K562 (cell line): ENCODE measurements around the gene ZDHHC19. TPM values are rescaled to one million over a fixed set of nuclear protein-coding genes. Genes with fewer than 3 reads are reported as not detected.
A peak's percentile ranks its signal among the peaks of the same experiment; 100 is the strongest.

Source experiments
- ATAC-seq: fragments of 200-7000 bp; cut with Tn5 transposase; 3 replicates; pipeline ENCODE4 v1.9.1; 2020; ENCODE audit warnings: moderate library complexity
- BruUV-seq: library from RNA; stranded (reverse); fragments of 400-500 nt; replicated peaks from 2 replicates; lab custom pipeline; 2021; lab: Mats Ljungman, UMichigan
- CTCF ChIA-PET: fragments of 300-600 bp; formaldehyde crosslinking; extraction: SDS; loops from one replicate; lab custom pipeline; 2021; ENCODE audit warnings: low intra/inter-chr PET ratio; lab: Yijun Ruan, JAX
- POLR2A ChIA-PET: fragments of 300-600, 350-650 bp; sonication (Branson Sonifier 250); formaldehyde crosslinking; extraction: SDS; loops from one replicate; lab custom pipeline; 2021; ENCODE audit warnings: antibody characterized with exemption, inconsistent platforms; lab: Yijun Ruan, JAX
- DNase-seq, 4 experiments: peaks; one replicate each; pipeline versions ENCODE4 v3.0.0 to v3.0.0-alpha.2; 2011 to 2018; ENCODE audit warnings: low spot score in 3 of 4, mixed read lengths in 3 of 4; ENCODE audit errors: extremely low read depth in 1 of 4
- FAIRE-seq: peaks from 2 replicates; lab custom pipeline; 2011; peaks lifted over from hg19 to GRCh38; lab: Jason Lieb, UNC
- H2AFZ ChIP-seq: 2 replicates; pipeline ENCODE4 v1.6.0; 2011; ENCODE audit warnings: low read depth, low read length, control low read depth, inconsistent platforms
- H3K27ac ChIP-seq: fragments of 200-600 bp; 3 replicates; pipeline ENCODE4 v1.8.0; 2011; ENCODE audit warnings: low read depth, mild to moderate bottlenecking, control low read depth, inconsistent platforms, low read length, moderate library complexity, mixed read lengths; ENCODE audit errors: extremely low read depth
- H3K27me3 ChIP-seq, 2 experiments: fragments of 300-600 bp in 1 of 2; 2 replicates in 1 of 2; 3 replicates in 1 of 2; pipeline versions ENCODE4 v1.6.0 to v1.8.0; 2011; ENCODE audit warnings: inconsistent platforms in 2 of 2, low read length in 2 of 2, mild to moderate bottlenecking in 1 of 2, mixed read lengths in 1 of 2, moderate library complexity in 1 of 2; ENCODE audit not compliant: control insufficient read depth in 2 of 2, insufficient read depth in 2 of 2
- H3K36me3 ChIP-seq: fragments of 300-600 bp; 3 replicates; pipeline ENCODE4 v1.8.0; 2011; ENCODE audit warnings: mild to moderate bottlenecking, low read length, inconsistent platforms; ENCODE audit not compliant: control insufficient read depth, insufficient read depth
- H3K4me1 ChIP-seq, 2 experiments: fragments of 200-600 bp in 1 of 2; replicated peaks in 1 of 2; 2 replicates in 1 of 2; 3 replicates in 1 of 2; pipeline versions ENCODE4 v1.5.1 to v1.8.0; 2011; ENCODE audit warnings: inconsistent platforms in 2 of 2, low read length in 2 of 2, mild to moderate bottlenecking in 1 of 2, mixed read lengths in 1 of 2, moderate library complexity in 1 of 2; ENCODE audit not compliant: control insufficient read depth in 2 of 2, insufficient read depth in 2 of 2
- H3K4me2 ChIP-seq: 2 replicates; pipeline ENCODE4 v1.6.1; 2011; ENCODE audit warnings: low read length, control low read depth, inconsistent platforms, mixed read lengths; ENCODE audit not compliant: insufficient read depth
- H3K4me3 ChIP-seq: fragments of 200-600 bp; sonication (generic), shearing (Covaris generic); 2 replicates; pipeline ENCODE4 v1.5.1; 2016; ENCODE audit warnings: control low read depth, inconsistent platforms
- H3K79me2 ChIP-seq: fragments of 200-600 bp; 3 replicates; pipeline ENCODE4 v1.8.0; 2011; ENCODE audit warnings: low read length, inconsistent platforms; ENCODE audit not compliant: control insufficient read depth, insufficient read depth
- H3K9ac ChIP-seq, 2 experiments: 2 replicates each; pipeline versions ENCODE4 v1.6.0 to v1.6.1; 2011; ENCODE audit warnings: low read depth in 2 of 2, low read length in 2 of 2, control low read depth in 1 of 2, inconsistent platforms in 1 of 2, mild to moderate bottlenecking in 1 of 2, mixed read lengths in 1 of 2; ENCODE audit not compliant: insufficient read depth in 1 of 2
- H3K9me1 ChIP-seq: one replicate; pipeline ENCODE4 v1.6.0; 2011; ENCODE audit warnings: inconsistent platforms, mild to moderate bottlenecking, low read length, moderate library complexity; ENCODE audit not compliant: control insufficient read depth, insufficient read depth
- H3K9me3 ChIP-seq: replicated peaks from 2 replicates; pipeline ENCODE4 v1.5.1; 2011; ENCODE audit warnings: low read depth, low read length, inconsistent platforms; ENCODE audit not compliant: control insufficient read depth, insufficient read depth
- H4K20me1 ChIP-seq: replicated peaks from 2 replicates; pipeline ENCODE4 v1.6.1; 2011; ENCODE audit warnings: low read length, inconsistent platforms, mixed read lengths; ENCODE audit not compliant: control insufficient read depth, insufficient read depth
- BRCA1 ChIP-seq, 2 experiments: fragments of 450-650 bp in 1 of 2; sonication (generic) in 1 of 2; formaldehyde crosslinking in 1 of 2; IDR thresholded peaks; 2 replicates each; pipeline versions ENCODE4 v1.5.0 to v1.6.1; 2017 to 2020; ENCODE audit warnings: mild to moderate bottlenecking in 1 of 2, missing genetic modification reagents in 1 of 2
- BRD9 ChIP-seq: fragments of 450-650 bp; IDR thresholded peaks from 2 replicates; pipeline ENCODE4 v1.6.1; 2018; ENCODE audit warnings: low read depth; ENCODE audit not compliant: partially characterized antibody
- CC2D1A ChIP-seq: fragments of 450-650 bp; IDR thresholded peaks from 2 replicates; pipeline ENCODE4 v1.6.1; 2017; ENCODE audit warnings: mild to moderate bottlenecking
- CHCHD3 ChIP-seq: fragments of 250-450 bp; sonication (Bioruptor Pico); IDR thresholded peaks from 2 replicates; pipeline ENCODE4 v2.1.2; 2022; ENCODE audit warnings: mild to moderate bottlenecking
- DIDO1 ChIP-seq: fragments of 450-650 bp; IDR thresholded peaks from 2 replicates; pipeline ENCODE4 v1.6.1; 2016; ENCODE audit warnings: low read depth, missing biosample characterization, missing genetic modification characterization
- ESRRA ChIP-seq: fragments of 450-650 bp; IDR thresholded peaks from 2 replicates; pipeline ENCODE4 v1.6.1; 2014; ENCODE audit warnings: low read depth, mild to moderate bottlenecking, moderate library complexity, borderline replicate concordance
- KLF10 ChIP-seq: fragments of 250-450 bp; sonication (Bioruptor Pico); IDR thresholded peaks from 2 replicates; pipeline ENCODE4 v1.6.1; 2021; ENCODE audit warnings: matching md5 sums
- MXI1 ChIP-seq: IDR thresholded peaks from 2 replicates; pipeline ENCODE4 v1.6.1; 2011; ENCODE audit warnings: low read depth, mild to moderate bottlenecking, improper control_type of control experiment, low read length
- TBL1XR1 ChIP-seq, 2 experiments: IDR thresholded peaks; 2 replicates each; pipeline ENCODE4 v1.6.1; 2012; ENCODE audit warnings: improper control_type of control experiment in 2 of 2, low read length in 2 of 2, mild to moderate bottlenecking in 1 of 2
- TEAD2 ChIP-seq: fragments of 450-650 bp; IDR thresholded peaks from 2 replicates; pipeline ENCODE4 v1.6.1; 2016; ENCODE audit warnings: missing genetic modification characterization, control low read depth, missing compliant biosample characterization
- TSC22D4 ChIP-seq: fragments of 450-650 bp; IDR thresholded peaks from 2 replicates; pipeline ENCODE4 v1.6.1; 2016; ENCODE audit warnings: missing genetic modification characterization, missing biosample characterization, control low read depth
- XRCC3 ChIP-seq: fragments of 450-650 bp; IDR thresholded peaks from 2 replicates; pipeline ENCODE4 v1.6.1; 2017; ENCODE audit warnings: mild to moderate bottlenecking, moderate library complexity
- ZKSCAN3 ChIP-seq: fragments of 250-450 bp; sonication (Bioruptor Pico); IDR thresholded peaks from 2 replicates; pipeline ENCODE4 v1.4.0; 2020
- ZNF184 ChIP-seq: sonication (generic); formaldehyde crosslinking; IDR thresholded peaks from 2 replicates; pipeline ENCODE4 v1.5.0; 2020; ENCODE audit warnings: missing genetic modification reagents
- WGBS: fragments of 100-300 bp; shearing (Covaris generic); methylation state at CpG from one replicate; pipeline ENCODE4 v1.1.6; 2016; ENCODE audit warnings: low coverage, mixed read lengths; ENCODE audit not compliant: insufficient coverage; ENCODE audit errors: missing lambda C conversion rate; 5-methylcytosine and 5-hydroxymethylcytosine counted together
- in situ Hi-C: fragments of 300-500 bp; cut with MboI; formaldehyde crosslinking; loops from 4 replicates; pipeline ENCODE4 v1.15.0; 2018; ENCODE audit warnings: inconsistent platforms, mixed read lengths
- intact Hi-C: fragments of 100-400 bp; cut with micrococcal nuclease; formaldehyde crosslinking; loops from 2 replicates; pipeline ENCODE4 v1.14.2; 2022
- polyA plus RNA-seq, 8 experiments: library from polyadenylated mRNA; depleted of rRNA in 4 of 8; stranded (reverse) in 5 of 8; unstranded in 3 of 8; fragments of >200 nt; fragmentation: Nextera tagmentation in 2 of 8; fragmentation: Illumina TruSeq in 1 of 8; extraction: Ambion mirVana in 2 of 8; extraction: Trizol in 1 of 8; gene quantifications; 2 replicates each; pipeline versions ENCODE4 v1.2.1 to v1.2.3, GENCODE V29; 2011 to 2014; ENCODE audit warnings: inconsistent platforms in 1 of 8, missing spikeins in 1 of 8
- total RNA-seq, 7 experiments: library from RNA; depleted of rRNA in 6 of 7; stranded (reverse); fragments of >200 nt in 6 of 7; fragmentation: Illumina TruSeq in 2 of 7; extraction: Trizol in 2 of 7; gene quantifications; 2 replicates each; pipeline versions ENCODE4 v1.2.1 to v1.2.3, GENCODE V29; 2011 to 2021; ENCODE audit warnings: low replicate concordance in 1 of 7
- TF ChIP-seq, protein P1 (sequence below), 2 experiments: fragments of 450-650 bp; conservative IDR thresholded peaks; 2 replicates each; pipeline ENCODE4 v1.6.1; 2017; ENCODE audit warnings: mild to moderate bottlenecking in 2 of 2, moderate library complexity in 2 of 2
- TF ChIP-seq, protein P2 (sequence below): IDR thresholded peaks from 2 replicates; pipeline ENCODE4 v1.6.1; 2011; ENCODE audit warnings: borderline replicate concordance, low read depth, mild to moderate bottlenecking, moderate library complexity, low read length; ENCODE audit not compliant: insufficient read depth, poor library complexity, severe bottlenecking
- TF ChIP-seq, protein P3 (sequence below): fragments of 200-800 bp; sonication (Bioruptor generic); IDR thresholded peaks from 2 replicates; pipeline ENCODE4 v1.6.1; 2017; ENCODE audit warnings: missing genetic modification characterization, missing compliant biosample characterization
- TF ChIP-seq, protein P4 (sequence below): fragments of 250-450 bp; sonication (Bioruptor Pico); IDR thresholded peaks from 2 replicates; pipeline ENCODE4 v1.9.0; 2021; ENCODE audit warnings: mild to moderate bottlenecking

Gene ZDHHC19
- total and polyA plus RNA-seq, 9 of the 15 experiments (the other 6 are each of a cell fraction or from before 2014, with no cell fraction given), result 0.40 to 5.5 (median 1.1) TPM

DNA sequence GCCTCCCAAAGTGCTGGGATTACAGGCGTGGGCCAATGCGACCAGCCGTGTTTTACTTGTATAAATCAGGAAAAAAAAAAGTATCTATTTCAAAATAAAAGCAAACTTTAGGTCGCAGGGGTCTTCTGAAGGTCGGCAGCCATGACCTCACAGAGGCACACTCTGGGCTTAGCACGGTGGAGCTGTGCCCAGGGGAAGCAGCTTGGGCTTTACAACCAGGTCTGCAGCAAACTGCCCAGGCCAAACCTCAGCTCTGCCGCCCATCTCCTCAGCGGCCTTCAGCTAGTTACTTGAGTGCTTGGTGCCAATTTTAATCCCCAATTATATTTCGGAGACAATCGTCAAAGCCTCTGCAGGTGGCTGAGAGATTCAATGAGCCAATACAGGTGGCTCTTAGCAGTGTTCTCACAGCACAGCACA lies 30.1 kb downstream of the ZDHHC19 start:
- peak overlapping the region; percentile 74 for H2AFZ ChIP-seq
- BruUV-seq, result no TSS peak
- peak overlapping the region; percentile 78; the same call in 1 of the 2 replicates for H3K4me2 ChIP-seq
- H3K27me3 ChIP-seq, result no peaks in the 10 kb centered on the region
- peaks cover 54 to 73% of the 10 kb centered on the region in 2 experiments for H3K4me1 ChIP-seq
- intact Hi-C loops, result no loop called here
- H3K36me3 ChIP-seq, result no peaks in the 10 kb centered on the region
- 52% methylated on average over 10 of the region's 10 CpGs for WGBS
- DNase-seq, result peak in 1 of 4 experiments; percentile 13
- peak overlapping the region; percentile 60 to 90 for H3K9ac ChIP-seq
- H3K9me1 ChIP-seq, result no peaks in the 10 kb centered on the region
- CTCF ChIA-PET, result no interaction called here
- peaks cover 4% of the 10 kb centered on the region; the same call in 1 of the 3 replicates for H3K79me2 ChIP-seq
- H3K9me3 ChIP-seq, result no peaks in the 10 kb centered on the region
- in situ Hi-C loops, result no loop called here
- FAIRE-seq, result no peak
- peak overlapping the region; percentile 83 for H3K27ac ChIP-seq
- H4K20me1 ChIP-seq, result no peaks in the 10 kb centered on the region
- ATAC-seq, result peak; percentile 7; the same call in 2 of the 3 replicates
- H3K4me3 ChIP-seq, result no peak overlapping the region
- POLR2A ChIA-PET, result interaction anchor here (0.6 to 4.0 kb wide), 5 partner anchors 37 to 625 kb away, joined by 3 to 23 read pairs (median 3); no protein-coding TSS in a partner anchor
- no peak for TF ChIP-seq CC2D1A
- TF ChIP-seq KLF10, result no peak
- TF ChIP-seq, protein P1, sequence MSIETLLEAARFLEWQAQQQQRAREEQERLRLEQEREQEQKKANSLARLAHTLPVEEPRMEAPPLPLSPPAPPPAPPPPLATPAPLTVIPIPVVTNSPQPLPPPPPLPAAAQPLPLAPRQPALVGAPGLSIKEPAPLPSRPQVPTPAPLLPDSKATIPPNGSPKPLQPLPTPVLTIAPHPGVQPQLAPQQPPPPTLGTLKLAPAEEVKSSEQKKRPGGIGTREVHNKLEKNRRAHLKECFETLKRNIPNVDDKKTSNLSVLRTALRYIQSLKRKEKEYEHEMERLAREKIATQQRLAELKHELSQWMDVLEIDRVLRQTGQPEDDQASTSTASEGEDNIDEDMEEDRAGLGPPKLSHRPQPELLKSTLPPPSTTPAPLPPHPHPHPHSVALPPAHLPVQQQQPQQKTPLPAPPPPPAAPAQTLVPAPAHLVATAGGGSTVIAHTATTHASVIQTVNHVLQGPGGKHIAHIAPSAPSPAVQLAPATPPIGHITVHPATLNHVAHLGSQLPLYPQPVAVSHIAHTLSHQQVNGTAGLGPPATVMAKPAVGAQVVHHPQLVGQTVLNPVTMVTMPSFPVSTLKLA (conservative IDR thresholded peaks at IDR 0.05), result no peak
- TF ChIP-seq ZNF184 (CRISPR knock-in tag), result no peak
- TF ChIP-seq TBL1XR1 (IDR thresholded peaks at IDR 0.05; ENCODE audit: low read length in 2 of 2), result no peak
- TF ChIP-seq BRD9, result no peak
- no peak for TF ChIP-seq DIDO1 (tag)
- TF ChIP-seq ESRRA, result peak; percentile 49; the same call in 1 of the 2 replicates
- TF ChIP-seq CHCHD3 (CRISPR knock-in tag), result no peak
- TF ChIP-seq MXI1, result no peak
- TF ChIP-seq ZKSCAN3 (CRISPR knock-in tag), result no peak
- TF ChIP-seq BRCA1 (IDR thresholded peaks at IDR 0.05), result no peak
- TF ChIP-seq BRCA1 (CRISPR knock-in tag; IDR thresholded peaks at IDR 0.05), result no peak
- TF ChIP-seq XRCC3, result no peak
- TF ChIP-seq, protein P2, sequence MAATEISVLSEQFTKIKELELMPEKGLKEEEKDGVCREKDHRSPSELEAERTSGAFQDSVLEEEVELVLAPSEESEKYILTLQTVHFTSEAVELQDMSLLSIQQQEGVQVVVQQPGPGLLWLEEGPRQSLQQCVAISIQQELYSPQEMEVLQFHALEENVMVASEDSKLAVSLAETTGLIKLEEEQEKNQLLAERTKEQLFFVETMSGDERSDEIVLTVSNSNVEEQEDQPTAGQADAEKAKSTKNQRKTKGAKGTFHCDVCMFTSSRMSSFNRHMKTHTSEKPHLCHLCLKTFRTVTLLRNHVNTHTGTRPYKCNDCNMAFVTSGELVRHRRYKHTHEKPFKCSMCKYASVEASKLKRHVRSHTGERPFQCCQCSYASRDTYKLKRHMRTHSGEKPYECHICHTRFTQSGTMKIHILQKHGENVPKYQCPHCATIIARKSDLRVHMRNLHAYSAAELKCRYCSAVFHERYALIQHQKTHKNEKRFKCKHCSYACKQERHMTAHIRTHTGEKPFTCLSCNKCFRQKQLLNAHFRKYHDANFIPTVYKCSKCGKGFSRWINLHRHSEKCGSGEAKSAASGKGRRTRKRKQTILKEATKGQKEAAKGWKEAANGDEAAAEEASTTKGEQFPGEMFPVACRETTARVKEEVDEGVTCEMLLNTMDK, result no peak
- TF ChIP-seq TEAD2, result no peak
- TF ChIP-seq TSC22D4 (tag), result no peak
- TF ChIP-seq, protein P3, sequence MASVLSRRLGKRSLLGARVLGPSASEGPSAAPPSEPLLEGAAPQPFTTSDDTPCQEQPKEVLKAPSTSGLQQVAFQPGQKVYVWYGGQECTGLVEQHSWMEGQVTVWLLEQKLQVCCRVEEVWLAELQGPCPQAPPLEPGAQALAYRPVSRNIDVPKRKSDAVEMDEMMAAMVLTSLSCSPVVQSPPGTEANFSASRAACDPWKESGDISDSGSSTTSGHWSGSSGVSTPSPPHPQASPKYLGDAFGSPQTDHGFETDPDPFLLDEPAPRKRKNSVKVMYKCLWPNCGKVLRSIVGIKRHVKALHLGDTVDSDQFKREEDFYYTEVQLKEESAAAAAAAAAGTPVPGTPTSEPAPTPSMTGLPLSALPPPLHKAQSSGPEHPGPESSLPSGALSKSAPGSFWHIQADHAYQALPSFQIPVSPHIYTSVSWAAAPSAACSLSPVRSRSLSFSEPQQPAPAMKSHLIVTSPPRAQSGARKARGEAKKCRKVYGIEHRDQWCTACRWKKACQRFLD (CRISPR knock-in tag), result 0 out of 2 replicates have a peak, but pooled peaks have one; percentile 4
- TF ChIP-seq, protein P4, sequence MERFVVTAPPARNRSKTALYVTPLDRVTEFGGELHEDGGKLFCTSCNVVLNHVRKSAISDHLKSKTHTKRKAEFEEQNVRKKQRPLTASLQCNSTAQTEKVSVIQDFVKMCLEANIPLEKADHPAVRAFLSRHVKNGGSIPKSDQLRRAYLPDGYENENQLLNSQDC (CRISPR knock-in tag), result no peak
